ENCODE results near the gene HCN2.
"Not testable (repeated sequence)": the region's sequence is repeated elsewhere in the genome, so short reads cannot be mapped to it uniquely, and the experiment has no call there.

The HCN2 gene

DNA sequence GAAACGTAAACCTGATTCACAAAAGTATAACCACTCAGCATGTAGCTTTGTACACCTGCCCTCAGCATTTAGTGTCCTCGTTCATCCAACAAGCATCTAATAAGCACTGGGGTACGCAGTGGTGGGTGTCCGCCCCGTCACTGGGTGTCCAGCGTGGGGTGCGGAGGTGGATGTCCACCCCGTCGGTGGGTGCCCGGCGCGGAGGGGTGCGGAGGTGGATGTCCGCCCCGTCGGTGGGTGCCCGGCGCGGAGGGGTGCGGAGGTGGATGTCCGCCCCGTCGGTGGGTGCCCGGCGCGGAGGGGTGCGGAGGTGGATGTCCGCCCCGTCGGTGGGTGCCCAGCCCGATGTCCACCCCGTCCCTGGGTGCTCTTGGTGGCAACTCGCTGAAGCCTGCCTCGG, 4.5 kb upstream of the HCN2 start:
- not testable (repeated sequence) for DNase-seq (ENCODE audit: low read depth)

DNA sequence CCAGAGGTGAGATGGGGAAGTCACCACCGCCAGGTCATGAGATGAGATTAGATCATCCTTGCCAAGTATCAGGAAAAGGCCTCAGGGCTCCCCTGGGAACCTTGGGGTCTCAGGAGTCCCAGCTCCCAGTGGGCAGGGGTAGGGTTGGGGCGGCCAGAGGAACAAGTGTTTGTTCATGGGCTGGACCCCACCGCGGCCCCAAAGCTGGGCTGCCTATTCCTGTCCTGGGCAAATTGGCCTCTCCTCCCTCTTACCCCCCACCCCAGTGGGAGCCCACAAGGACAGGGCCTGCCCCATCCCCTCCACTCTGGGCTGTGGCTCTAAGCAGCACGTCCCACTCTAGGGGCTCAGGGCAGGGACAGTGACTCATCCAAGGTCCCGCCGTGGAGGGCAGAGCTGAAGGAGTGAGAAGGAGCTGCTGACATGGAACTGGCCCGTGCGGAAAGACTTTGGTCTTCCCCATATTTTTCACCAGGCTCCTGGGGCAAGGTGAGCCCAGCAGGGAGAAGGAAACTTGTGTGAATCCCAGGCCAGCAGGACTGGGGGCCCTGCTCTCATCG, 4.0 kb upstream of the HCN2 start:
- DNase-seq (ENCODE audit: low read depth): no peak

DNA sequence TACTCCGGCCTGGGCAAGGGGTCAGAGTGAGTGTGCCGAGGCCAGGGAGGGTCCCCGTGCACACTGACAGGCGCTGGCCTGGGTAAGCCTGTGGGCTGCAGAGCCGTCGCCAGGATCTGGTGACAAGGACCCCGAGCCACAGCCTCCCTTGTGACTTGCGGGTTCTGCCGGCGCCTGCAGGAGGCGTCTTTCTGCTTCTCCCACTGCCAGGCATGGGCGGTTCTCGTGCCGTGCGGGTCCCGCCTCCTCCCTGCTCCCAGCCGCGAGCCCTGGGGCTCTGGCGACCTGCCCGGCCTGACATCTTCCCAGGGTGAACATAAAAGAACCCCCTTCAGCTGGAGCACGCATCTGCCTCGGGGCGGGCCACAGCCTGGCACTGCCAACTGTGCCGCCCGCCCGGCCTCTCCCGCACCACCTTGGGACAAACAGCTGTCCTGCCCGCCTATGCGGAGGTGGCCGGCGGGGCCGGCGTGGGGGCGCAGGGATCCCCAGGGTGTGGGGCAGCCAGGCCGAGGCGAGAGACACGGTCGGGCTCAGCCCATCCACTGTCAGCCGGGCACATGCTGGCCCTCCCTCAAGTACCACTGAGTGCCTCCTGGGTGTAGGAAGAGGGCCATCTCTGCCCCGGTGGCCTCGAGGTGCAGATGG, 1.5 kb upstream of the HCN2 start:
- no peak for DNase-seq (ENCODE audit: low read depth)

DNA sequence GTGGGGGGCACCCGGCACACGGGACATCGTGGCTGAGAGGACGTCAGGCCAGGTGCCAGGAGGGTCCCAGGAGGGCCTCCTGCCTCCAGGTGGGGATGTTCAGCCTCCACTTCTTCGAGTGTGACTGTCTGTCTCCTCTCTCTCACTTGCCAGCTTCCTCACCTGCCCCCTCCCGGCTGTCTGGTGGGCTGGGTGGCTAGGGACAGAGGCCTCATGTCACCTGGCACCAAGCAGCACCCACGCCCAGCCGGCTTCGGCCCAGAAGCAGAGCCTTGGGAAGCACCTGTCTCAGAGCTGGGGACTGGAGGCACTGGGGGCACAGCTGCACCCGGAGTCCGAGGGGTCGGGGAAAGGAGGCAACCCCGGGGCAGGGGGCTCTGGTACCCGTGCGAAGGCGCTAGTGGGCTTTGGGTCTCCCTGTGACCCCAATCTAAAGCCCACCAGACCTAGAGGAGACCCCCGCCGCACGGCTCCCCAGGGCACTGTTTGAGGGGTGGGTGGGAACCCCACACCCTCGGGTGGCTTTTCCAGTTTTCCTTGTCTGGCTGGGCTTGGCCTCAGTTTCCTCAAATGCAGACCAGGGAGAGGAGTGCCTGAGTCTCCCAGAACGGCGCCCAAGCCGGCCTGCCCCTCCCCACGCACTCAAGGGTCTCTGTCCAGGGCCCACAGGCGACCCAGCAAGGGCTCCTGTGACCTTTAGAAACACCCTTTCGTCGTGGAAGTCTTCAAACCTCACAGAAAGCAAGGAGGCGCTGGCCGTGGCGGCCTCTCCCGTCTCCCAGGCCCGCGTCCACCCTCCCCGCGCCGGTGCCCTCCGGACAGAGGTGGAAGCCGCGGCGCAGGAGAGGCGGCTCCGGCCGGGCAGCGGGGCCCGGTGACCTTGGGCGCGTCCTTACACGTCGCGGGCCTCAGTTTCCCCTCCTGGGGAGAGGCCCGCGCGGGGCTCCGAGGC, 664 bp upstream of the HCN2 start:
- DNase-seq (ENCODE audit: low read depth): no peak

DNA sequence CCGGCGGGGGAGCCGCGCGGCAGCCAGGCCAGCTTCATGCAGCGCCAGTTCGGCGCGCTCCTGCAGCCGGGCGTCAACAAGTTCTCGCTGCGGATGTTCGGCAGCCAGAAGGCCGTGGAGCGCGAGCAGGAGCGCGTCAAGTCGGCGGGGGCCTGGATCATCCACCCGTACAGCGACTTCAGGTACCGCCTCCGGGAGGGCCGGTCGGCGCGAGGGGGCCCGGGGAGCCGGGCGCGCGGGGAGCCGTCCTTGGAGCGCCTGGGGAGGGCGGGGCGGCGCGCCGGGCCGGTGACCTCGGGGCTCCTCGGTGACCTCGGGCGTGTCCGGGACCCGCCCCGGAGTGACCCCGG, 690 bp downstream of the HCN2 start:
- no peak for DNase-seq (ENCODE audit: low read depth)

DNA sequence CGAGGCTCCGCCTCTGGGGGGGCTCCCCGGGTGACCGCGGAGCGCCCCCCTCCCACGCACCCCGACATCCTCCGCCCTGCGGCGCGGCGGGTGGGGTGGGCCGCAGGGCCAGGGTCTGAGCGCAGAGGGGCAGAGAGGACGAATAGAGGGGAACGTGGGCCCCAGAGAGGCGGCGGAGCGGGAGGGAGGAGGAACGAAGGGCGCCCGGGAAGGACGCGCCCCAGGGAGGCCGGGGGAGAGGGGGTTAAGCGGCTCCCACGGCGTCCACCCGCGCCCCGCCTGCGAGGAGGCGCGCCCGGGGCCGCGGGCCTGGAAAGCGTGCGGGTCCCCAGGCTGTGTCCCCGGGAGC, 1.0 kb downstream of the HCN2 start:
- DNase-seq (ENCODE audit: low read depth): no peak

DNA sequence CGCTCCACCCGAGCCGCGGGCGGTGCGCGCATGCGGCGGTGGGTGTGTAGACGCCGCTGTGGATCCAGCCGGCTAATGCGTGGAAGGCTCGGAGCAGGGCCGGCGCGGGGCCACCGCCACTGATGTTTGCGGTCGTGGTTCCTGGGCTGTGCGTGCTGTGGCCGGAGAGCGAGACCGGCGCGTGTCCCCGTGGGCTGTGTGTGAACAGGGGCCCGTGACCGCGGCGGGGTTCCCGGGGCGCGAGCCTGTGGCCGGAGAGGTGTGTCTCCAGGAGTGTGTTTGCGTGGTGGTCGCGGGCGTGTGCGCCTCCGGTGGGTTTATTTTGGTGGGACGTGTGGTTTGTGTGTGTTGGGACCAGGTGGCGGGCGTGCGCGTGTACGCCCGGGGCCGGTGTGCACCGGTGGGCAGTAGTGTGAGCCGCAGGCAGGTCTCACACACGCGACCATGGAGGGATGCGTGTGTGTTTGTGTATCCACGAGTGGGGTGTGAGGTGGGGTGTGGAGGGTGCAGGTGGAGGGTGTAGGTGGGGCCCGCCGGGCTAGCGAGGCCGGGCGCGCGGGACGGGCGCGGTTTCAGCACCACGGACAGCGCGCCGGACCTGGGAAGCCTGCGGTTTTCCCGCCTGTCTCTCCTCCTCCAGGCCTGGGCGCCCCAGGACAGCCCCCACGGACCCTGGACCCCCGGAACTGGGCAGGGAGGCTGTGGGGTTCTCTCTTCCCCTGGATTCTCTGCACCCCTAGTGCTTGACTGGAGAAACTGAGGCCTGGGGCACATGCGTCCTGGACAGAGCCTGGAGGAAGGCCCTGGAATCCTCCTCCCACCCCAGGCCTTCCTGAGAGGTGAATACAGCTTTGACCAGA, 1.6 kb downstream of the HCN2 start:
- no peak for DNase-seq (ENCODE audit: low read depth)

DNA sequence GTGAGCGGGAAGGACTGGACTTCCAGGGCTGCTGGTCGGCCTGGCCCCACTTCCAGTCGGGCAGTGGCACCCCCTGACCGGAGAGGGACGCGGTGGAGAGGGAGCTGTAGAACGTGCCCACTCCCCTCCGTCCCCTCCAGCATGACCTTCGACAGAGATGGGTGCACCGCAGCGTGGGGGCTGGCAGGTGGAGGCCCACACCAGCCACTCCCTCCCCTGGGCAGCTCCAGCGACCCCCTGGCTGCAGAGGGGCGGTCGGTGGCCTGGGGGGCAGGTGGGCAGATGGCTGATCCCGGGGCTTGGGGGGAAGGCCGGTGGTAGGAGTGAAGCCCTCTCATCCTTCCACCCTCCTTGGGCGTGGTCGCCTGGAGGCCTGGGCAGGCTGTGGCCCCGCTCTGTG, 2.4 kb downstream of the HCN2 start:
- DNase-seq (ENCODE audit: low read depth): no peak

DNA sequence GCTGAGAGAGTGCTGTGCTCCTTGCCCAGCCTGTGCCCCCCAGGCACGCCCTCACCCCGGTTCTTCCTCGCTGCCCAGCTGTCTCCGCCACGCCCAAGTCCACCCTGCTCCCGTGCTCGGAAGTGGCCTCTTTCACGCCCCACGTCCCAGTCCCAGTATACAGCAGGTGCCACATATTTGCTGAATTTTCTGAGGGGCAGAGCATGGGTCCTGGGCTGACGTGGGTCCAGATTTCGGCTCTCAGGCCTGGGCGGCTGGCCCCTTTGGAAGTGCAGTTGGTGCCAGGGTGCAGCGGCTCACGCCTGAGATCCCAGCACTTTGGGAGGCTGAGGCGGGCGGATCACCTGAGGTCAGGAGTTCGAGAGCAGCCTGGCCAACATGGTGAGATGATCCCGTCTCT, 3.4 kb downstream of the HCN2 start:
- no peak for DNase-seq (ENCODE audit: low read depth)

DNA sequence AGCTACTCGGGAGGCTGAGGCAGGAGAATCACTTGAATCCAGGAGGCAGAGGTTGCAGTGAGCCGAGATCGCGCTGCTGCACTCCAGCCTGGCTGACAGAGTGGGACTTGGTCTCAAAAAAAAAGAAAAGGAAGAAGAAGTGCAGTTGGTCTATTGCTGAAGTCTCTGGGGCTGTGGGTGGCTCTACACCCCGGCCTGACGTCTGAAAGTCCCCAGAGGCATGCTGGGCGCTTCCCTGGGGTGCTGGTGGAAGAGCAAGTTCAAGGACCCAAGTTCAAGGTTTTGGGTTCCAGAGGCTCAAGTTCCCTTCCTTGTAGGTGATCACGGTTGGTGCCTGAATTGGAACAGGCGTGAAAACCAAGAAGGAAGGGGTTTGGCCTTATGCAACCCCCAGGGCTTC, 3.8 kb downstream of the HCN2 start:
- DNase-seq (ENCODE audit: low read depth): no peak

DNA sequence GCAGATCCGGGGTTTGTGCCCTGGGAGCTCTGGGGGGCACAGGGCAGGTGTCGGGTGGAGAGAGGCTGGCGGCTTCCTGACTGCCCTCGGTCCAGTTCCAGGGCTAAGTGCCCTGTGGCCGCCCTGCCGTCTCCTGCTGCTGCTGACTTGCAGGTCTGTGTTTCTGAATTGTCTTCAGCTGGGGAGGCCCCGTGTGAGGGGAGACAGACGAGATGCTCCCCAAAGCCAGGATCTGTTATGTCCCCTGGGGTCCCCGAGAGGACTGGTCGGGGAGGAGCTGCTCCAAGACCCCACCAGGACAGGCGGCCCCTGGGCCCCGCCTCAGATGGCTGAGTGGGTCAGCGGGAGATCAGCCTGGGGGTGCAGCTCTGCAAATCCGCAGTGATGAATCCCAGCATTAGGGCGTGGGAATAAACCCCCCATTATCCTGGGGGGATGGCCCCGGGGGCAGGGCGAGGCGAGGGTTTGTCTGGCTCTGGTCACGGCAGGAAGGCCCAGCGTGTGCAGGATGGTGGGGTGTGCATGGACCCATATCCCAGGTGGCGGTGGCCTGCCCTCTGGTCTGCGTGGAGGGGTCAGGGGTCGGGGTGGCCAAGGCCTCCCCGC, 4.7 kb downstream of the HCN2 start:
- DNase-seq (ENCODE audit: low read depth): no peak

DNA sequence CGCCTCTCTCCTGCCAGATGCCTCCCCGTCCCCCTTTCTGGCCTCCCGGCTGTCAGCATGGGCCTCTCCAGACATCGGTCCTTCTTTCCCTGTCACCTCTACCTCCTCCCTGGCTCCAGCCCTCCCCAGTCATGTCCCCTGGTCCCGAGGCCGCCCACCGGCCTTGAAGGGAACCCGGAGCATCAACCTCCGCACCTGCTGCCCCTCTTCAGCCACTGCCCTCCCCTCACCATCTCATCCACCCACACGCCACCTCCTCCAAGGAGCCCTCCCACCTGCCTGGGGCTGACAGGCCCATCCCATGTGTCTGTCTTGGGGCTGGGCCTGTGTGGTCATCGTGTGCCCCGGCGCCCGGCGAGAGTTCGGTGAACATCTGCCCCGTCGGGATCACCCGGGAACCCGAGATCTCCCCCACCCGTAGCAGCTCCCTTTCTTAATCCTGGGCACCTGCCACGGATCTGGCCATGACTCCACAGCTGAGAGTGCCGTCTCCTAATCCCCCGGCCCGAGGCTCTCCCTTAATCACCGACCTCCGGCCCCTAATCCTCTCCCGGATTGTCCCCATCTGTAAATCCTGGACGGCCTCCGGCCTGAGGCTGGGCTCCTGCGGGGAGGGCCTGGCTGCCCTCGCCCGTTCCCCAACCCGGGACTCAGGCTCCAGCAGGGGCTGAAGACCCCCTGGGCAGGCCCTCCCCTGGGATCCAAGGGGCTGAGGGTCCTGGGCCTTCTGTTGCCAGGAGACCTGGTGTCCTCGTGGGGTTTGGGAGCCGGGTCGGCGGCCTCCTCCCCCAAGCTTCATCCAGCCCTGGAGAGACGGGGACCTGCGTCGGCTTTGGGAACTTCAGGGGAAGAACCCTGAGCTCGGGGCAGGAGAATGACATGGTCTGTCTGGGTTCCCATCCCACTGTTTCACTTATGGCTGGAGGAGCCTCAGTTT, 5.9 kb downstream of the HCN2 start:
- DNase-seq (ENCODE audit: low read depth): no peak

DNA sequence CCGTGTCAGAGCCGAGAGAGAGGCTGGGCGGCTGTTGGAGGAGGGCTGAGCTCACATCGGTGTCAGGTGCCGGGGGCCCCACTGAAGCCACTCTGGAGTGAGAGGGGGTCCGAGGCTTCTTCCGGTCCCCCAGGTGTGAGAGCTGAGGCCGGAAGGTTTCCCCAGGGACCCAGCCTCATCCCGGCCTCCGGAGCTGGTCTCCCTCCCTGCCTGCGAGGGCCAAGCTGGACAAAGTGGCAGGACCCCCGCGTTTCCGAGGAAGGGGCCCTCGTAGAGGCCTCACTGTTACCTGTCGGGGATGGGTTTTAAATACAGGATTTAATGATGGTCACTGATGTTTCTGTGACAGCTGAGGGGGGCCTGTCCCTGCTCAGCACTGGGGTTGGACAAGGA, 6.6 kb downstream of the HCN2 start:
- DNase-seq (ENCODE audit: low read depth): no peak

DNA sequence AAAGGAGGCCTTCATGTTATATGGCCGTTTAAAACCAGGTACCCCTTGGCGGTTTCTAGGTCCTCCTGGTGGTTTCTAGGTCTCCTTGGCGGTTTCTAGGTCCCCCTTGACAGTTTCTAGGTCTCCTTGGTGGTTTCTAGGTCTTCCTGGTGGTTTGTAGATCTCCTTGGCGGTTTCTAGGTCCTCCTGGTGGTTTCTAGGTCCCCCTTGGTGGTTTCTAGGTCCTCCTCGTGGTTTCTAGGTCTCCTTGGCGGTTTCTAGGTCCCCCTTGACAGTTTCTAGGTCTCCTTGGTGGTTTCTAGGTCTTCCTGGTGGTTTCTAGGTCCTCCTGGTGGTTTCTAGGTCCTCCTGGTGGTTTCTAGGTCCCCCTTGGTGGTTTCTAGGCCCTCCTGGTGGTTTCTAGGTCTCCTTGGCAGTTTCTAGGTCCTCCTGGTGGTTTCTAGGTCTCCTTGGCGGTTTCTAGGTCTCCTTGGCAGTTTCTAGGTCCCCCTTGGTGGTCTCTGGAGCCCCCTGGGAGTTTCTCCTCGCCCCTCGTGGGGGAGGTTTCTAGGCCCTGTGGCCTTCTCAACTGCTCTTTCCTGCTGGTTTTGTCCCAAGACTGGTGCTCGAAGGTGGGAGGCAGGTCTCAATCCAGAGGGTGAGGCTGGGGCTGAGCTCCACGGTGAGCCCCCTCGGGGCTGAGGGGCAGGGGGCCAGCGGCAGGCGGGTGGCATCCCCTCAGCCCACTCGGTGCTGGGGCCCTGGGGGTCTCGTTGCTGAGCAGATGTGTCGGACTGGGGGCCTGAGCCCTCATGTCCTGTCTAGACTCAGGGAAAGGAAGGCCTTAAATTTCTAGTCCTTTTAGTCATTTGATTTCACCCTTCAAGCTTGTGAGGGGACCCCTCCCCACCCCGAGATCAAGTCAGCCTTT, 8.0 kb downstream of the HCN2 start:
- DNase-seq (ENCODE audit: low read depth): no peak

DNA sequence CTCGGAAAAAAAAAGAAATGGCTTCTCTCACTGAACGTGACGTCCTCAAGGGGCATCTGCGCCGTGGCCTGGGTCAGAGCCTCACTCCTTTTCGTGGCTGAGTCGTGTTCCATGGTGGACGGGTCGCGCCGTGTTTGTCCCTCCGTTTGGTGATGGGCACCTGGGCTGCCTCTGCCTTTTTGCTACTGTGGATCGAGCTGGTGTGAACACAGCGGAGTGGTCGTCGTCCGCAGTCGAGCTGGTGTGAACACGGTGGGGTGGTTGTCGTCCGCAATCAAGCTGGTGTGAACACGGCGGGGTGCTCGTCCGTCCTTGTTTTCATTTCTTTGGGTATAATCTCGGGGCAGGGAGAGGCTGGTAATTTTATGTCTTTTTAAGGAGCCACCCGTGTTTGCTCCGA, 11.6 kb downstream of the HCN2 start:
- DNase-seq (ENCODE audit: low read depth): no peak

DNA sequence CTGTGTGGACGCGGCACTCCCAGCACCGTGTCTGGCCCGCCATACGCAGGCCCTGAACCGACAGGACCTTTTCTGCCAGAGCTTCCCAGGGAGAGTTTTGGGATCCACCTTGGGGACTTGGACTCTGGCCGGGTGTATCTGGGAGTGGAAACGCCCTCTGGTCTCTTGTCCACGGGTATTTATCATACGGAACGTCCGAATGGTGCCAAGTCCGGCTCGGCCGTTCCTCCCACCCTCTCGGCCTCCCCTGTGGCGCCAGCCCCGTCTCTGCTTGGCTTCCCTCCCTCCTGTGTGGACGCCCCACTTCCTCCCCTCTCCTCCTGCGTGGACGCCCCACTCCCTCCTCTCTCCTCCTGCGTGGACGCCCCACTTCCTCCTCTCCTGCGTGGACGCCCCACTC, 12.1 kb downstream of the HCN2 start:
- no peak for DNase-seq (ENCODE audit: low read depth)

DNA sequence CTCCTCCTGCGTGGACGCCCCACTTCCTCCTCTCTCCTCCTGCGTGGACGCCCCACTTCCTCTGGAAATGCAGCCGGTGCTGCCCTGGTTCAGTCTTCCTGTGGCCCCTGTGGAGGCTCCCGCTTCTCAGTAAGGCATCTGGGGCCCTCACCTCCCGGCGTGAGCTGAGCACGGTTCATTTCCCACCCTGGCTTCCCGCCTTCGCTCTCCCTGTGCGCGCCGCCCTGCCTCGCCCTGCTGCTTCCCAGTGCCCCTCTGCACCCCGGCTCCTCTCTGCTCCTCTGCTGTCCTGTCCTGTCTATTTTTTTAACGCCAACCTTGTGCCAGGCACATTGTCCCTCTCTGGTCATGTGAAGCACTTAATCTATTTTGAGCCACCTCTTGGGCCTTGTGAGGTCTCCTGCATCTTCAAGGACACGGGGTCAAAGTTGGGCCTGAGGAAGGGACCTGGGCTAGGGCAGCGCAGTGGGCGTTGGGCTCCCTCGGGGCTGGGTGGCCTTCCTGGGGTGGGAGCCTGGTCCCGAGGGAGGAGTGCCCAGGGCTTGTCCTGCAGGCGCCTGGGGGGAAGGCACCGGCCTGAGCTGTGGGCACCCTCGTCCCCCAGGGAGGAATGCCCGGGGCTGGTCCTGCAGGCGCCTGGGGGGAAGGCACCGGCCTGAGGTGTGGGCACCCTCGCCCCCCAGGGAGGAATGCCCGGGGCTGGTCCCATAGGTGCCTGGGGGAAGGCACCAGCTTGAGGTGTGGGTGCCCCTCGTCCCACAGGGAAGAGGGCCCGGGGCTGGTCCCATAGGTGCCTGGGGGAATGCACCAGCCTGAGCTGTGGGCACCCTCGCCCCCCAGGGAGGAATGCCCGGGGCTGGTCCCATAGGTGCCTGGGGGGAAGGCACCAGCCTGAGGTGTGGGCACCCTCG, 13.0 kb downstream of the HCN2 start:
- no peak for DNase-seq (ENCODE audit: low read depth)

DNA sequence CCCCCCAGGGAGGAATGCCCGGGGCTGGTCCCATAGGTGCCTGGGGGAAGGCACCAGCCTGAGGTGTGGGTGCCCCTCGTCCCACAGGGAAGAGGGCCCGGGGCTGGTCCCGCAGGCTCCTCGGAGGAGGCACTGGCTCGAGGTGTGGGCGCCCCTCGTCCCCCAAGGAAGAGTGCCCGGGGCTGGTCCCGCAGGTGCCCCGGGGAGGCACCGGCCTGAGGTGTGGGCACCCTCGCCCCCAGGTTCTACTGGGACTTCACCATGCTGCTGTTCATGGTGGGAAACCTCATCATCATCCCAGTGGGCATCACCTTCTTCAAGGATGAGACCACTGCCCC, 13.6 kb downstream of the HCN2 start:
- not testable (repeated sequence) for DNase-seq (ENCODE audit: low read depth)

DNA sequence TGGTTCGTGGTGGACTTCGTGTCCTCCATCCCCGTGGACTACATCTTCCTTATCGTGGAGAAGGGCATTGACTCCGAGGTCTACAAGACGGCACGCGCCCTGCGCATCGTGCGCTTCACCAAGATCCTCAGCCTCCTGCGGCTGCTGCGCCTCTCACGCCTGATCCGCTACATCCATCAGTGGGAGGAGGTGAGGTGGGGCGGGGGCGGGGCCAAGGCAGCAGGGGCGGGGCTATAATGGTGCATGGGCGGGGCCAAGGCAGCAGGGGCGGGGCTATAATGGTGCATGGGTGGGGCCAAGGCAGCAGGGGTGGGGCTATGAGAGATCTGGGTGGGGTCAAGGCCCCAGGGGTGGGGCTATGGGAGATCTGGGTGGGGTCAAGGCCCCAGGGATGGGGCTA, 14.1 kb downstream of the HCN2 start:
- DNase-seq (ENCODE audit: low read depth): not testable (repeated sequence)

Data from HS-27A (cell line).